NB4 (cell line): ENCODE measurements around the gene DHX57.

Experiments used
- CTCF ChIP-seq: IDR thresholded peaks from one replicate; pipeline ENCODE4 v1.5.1; 2012; ENCODE audit warnings: low read depth, low read length
- POLR2A ChIP-seq: IDR thresholded peaks from 2 replicates; pipeline ENCODE4 v1.6.1; 2011; ENCODE audit warnings: mild to moderate bottlenecking; ENCODE audit not compliant: insufficient read length; ENCODE audit errors: extremely low read depth

GRCh38 chr2:38748943-38749804, 126.6 kb downstream of the DHX57 start:
- TF ChIP-seq CTCF (no peak), POLR2A (no peak)
